M059J (cell line): ENCODE results near the gene HGS. TPM values are rescaled to one million over a fixed set of nuclear protein-coding genes. Genes with fewer than 3 reads are reported as not detected.

Experiments used
- DNase-seq: peaks from one replicate; pipeline ENCODE4 v3.0.0-alpha.2; 2012; ENCODE audit warnings: low read depth
- total RNA-seq: library from RNA; depleted of rRNA; stranded (reverse); fragments of >200 nt; shearing (Covaris generic); gene quantifications from 2 replicates; pipeline ENCODE4 v1.2.3, GENCODE V29; 2014

The HGS gene
- total RNA-seq, 1 experiment from 2014 or later: 101 TPM

GRCh38 chr17:81684442-81684911 lies 666 bp downstream of the HGS start:
- DNase-seq: peak; percentile 89

- peak; percentile 84 for DNase-seq
These were observed 1.3 kb downstream of the HGS start for GRCh38 chr17:81685108-81685507.

GRCh38 chr17:81686614-81687013 lies 2.8 kb downstream of the HGS start:
- DNase-seq: no peak

- no peak for DNase-seq
These were observed 4.1 kb downstream of the HGS start for GRCh38 chr17:81687770-81688541.

- no peak for DNase-seq
These were observed 4.8 kb downstream of the HGS start for GRCh38 chr17:81688616-81689015.

- DNase-seq: no peak
These were observed 6.3 kb downstream of the HGS start for GRCh38 chr17:81690066-81690465.

- no peak for DNase-seq
These were observed 6.7 kb downstream of the HGS start for GRCh38 chr17:81690549-81690948.

- no peak for DNase-seq
These were observed 7.4 kb downstream of the HGS start for GRCh38 chr17:81691196-81691595.

GRCh38 chr17:81691608-81692007 lies 7.8 kb downstream of the HGS start:
- DNase-seq: no peak

- DNase-seq: no peak
These were observed 9.8 kb downstream of the HGS start for GRCh38 chr17:81693509-81694210.

- no peak for DNase-seq
These were observed 11.0 kb downstream of the HGS start for GRCh38 chr17:81694810-81695209.

GRCh38 chr17:81695211-81695610 lies 11.4 kb downstream of the HGS start:
- no peak for DNase-seq

GRCh38 chr17:81695801-81696200 lies 12.0 kb downstream of the HGS start:
- DNase-seq: no peak

- no peak for DNase-seq
These were observed 12.6 kb downstream of the HGS start for GRCh38 chr17:81696218-81696941.

- no peak for DNase-seq
These were observed 13.6 kb downstream of the HGS start for GRCh38 chr17:81697261-81698044.

- DNase-seq: no peak
These were observed 16.8 kb downstream of the HGS start for GRCh38 chr17:81700353-81701287.

GRCh38 chr17:81701288-81702071 lies 17.7 kb downstream of the HGS start:
- DNase-seq: no peak

- peak; percentile 91 for DNase-seq
These were observed 19.3 kb downstream of the HGS start, which contains the start of gene MRPL12 for GRCh38 chr17:81702934-81703746. Gene MRPL12, plus strand, starts transcription at chr17:81703367. Its CDS starts 135 bp downstream, at chr17:81703502.
